ENCODE results near the gene ALDH4A1. TPM values are rescaled to one million over a fixed set of nuclear protein-coding genes. Genes with fewer than 3 reads are reported as not detected.

ALDH4A1 gene
- total and polyA plus RNA-seq, 2 experiments from 2014 or later: 11.3 to 33.8 TPM

GRCh38 chr1:18855573-18855972 lies 46.8 kb downstream of the ALDH4A1 start:
- H3K9me3 Mint-ChIP-seq: no peaks in the 10 kb centered on the region
- Histone ChIP-seq H3K27me3 (ENCODE audit: insufficient read depth) (no peaks in the 10 kb centered on the region), H3K79me2 (replicated peaks; ENCODE audit: insufficient read depth) (no peaks in the 10 kb centered on the region), H3K4me1 (ENCODE audit: insufficient read depth) (no peaks in the 10 kb centered on the region), H3F3A (replicated peaks; ENCODE audit: low read depth) (no peaks in the 10 kb centered on the region), H3K27ac (ENCODE audit: low read depth) (no peak overlapping the region), H3K36me3 (ENCODE audit: insufficient read depth) (no peaks in the 10 kb centered on the region), H3K9me2 (ENCODE audit: insufficient read depth) (0 out of 2 replicates have a peak, but pooled peaks cover 10% of the 10 kb centered on the region), H3K4me3 (no peak overlapping the region), H2AFZ (no peak overlapping the region), H4K20me1 (replicated peaks; ENCODE audit: insufficient read depth) (no peaks in the 10 kb centered on the region), H3K4me2 (no peak overlapping the region)
- H3K27me3 Mint-ChIP-seq (ENCODE audit: insufficient read depth, low read depth, poor library complexity): peaks cover 4% of the 10 kb centered on the region
- no peak overlapping the region for H3K4me3 Mint-ChIP-seq
- H3K36me3 Mint-ChIP-seq (ENCODE audit: low read depth): no peaks in the 10 kb centered on the region
- ATAC-seq (no peak), DNase-seq (ENCODE audit: low spot score) (no peak)
- TF ChIP-seq EZH2 (IDR thresholded peaks at IDR 0.05; ENCODE audit: low read depth, unreplicated experiment) (no peak), ZNF114 (CRISPR knock-in tag; IDR thresholded peaks at IDR 0.05) (no peak), REST (IDR thresholded peaks at IDR 0.05; ENCODE audit: unreplicated experiment) (no peak), ETS1 (IDR thresholded peaks at IDR 0.05) (no peak), POLR2AphosphoS5 (IDR thresholded peaks at IDR 0.05; ENCODE audit: low read depth) (no peak), CREB1 (CRISPR knock-in tag; IDR thresholded peaks at IDR 0.05; ENCODE audit: low read depth) (no peak), STAT1 (IDR thresholded peaks at IDR 0.05; ENCODE audit: unreplicated experiment) (no peak), JUNB (IDR thresholded peaks at IDR 0.05; ENCODE audit: unreplicated experiment) (no peak), EZH2phosphoT487 (IDR thresholded peaks at IDR 0.05; ENCODE audit: unreplicated experiment) (no peak), NANOG (IDR thresholded peaks at IDR 0.05; ENCODE audit: borderline replicate concordance) (no peak), ZNF331 (CRISPR knock-in tag; IDR thresholded peaks at IDR 0.05; ENCODE audit: low read depth) (no peak), CTCF (conservative IDR thresholded peaks at IDR 0.05; ENCODE audit: low read depth in 2 of 2) (no peak), ZNF462 (CRISPR knock-in tag; IDR thresholded peaks at IDR 0.05) (no peak)
- H3K4me1 Mint-ChIP-seq: no peaks in the 10 kb centered on the region
- no peak overlapping the region for H3K27ac Mint-ChIP-seq
